ENCODE data around the gene SLC16A6. TPM values are rescaled to one million over a fixed set of nuclear protein-coding genes. Genes with fewer than 3 reads are reported as not detected.
"Not testable (repeated sequence)": the region's sequence is repeated elsewhere in the genome, so short reads cannot be mapped to it uniquely, and the experiment has no call there.

Gene SLC16A6
- polyA plus RNA-seq, 1 donor = 0.86 TPM

- not testable (repeated sequence) for DNase-seq
These were observed 71.5 kb downstream of the SLC16A6 start for GRCh38 chr17:68219429-68219828.

Other genes starting within 250 kb of the SLC16A6 start
- 91.0 TPM for gene AMZ2, start 43.1 kb downstream of the SLC16A6 start, polyA plus RNA-seq (ENCODE audit: insufficient read length)
- gene ARSG, start 368 bp upstream of the SLC16A6 start, polyA plus RNA-seq (ENCODE audit: insufficient read length) = 6.2 TPM
- 31.9 TPM for gene WIPI1, start 166.4 kb upstream of the SLC16A6 start, polyA plus RNA-seq (ENCODE audit: insufficient read length)
- gene PRKAR1A, start 221.3 kb upstream of the SLC16A6 start, polyA plus RNA-seq (ENCODE audit: insufficient read length) = 376 TPM

Measured in left kidney (tissue), 2 donors.